KG1 (cell line): ENCODE measurements around the gene DCXR.

Source experiments
- DNase-seq: peaks from one replicate; lab custom pipeline; 2025; lab: John Stamatoyannopoulos, UW

Gene DCXR

GRCh38 chr17:82022310-82022980, 15.1 kb downstream of the DCXR start, which contains the start of gene CENPX:
Gene CENPX (minus strand): TSS chr17:82022878. CDS start chr17:82022861, 17 bp downstream.
- no peak for DNase-seq

- no peak for DNase-seq
Observed at GRCh38 chr17:82021900-82022309, 15.6 kb downstream of the DCXR start.

GRCh38 chr17:82021107-82021899, 16.2 kb downstream of the DCXR start:
- peak; percentile 58 for DNase-seq

- DNase-seq: no peak
Observed at GRCh38 chr17:82020572-82021106, 16.9 kb downstream of the DCXR start.

- no peak for DNase-seq
Observed at GRCh38 chr17:82019690-82020571, 17.6 kb downstream of the DCXR start.

GRCh38 chr17:82018989-82019689, 18.4 kb downstream of the DCXR start:
- DNase-seq: no peak

GRCh38 chr17:82018152-82018988, 19.1 kb downstream of the DCXR start:
- no peak for DNase-seq

GRCh38 chr17:82017612-82018151, 19.8 kb downstream of the DCXR start:
- no peak for DNase-seq

- no peak for DNase-seq
Observed at GRCh38 chr17:82016875-82017459, 20.5 kb downstream of the DCXR start.

- DNase-seq: no peak
Observed at GRCh38 chr17:82016061-82016874, 21.2 kb downstream of the DCXR start.

- no peak for DNase-seq
Observed at GRCh38 chr17:82015311-82015971, 22.1 kb downstream of the DCXR start.

- no peak for DNase-seq
Observed at GRCh38 chr17:82014971-82015310, 22.6 kb downstream of the DCXR start.

GRCh38 chr17:82014432-82014831, 23.1 kb downstream of the DCXR start:
- DNase-seq: no peak

- no peak for DNase-seq
Observed at GRCh38 chr17:82013772-82014321, 23.6 kb downstream of the DCXR start.

GRCh38 chr17:82013341-82013740, 24.2 kb downstream of the DCXR start:
- DNase-seq: no peak

- no peak for DNase-seq
Observed at GRCh38 chr17:82012640-82013295, 24.7 kb downstream of the DCXR start.

GRCh38 chr17:82012261-82012639, 25.2 kb downstream of the DCXR start:
- no peak for DNase-seq
